Gastrocnemius medialis (tissue), 4 donors: ENCODE data around the gene DEGS2.

Experiments
- POLR2A ChIP-seq, 2 donors: fragments of 450-650 bp; IDR thresholded peaks; one replicate each; pipeline ENCODE4 v1.6.1; 2017; ENCODE audit warnings: antibody characterized with exemption in 2 of 2, mild to moderate bottlenecking in 2 of 2, moderate library complexity in 2 of 2
- TF ChIP-seq, protein P1 (sequence below), 5 experiments: fragments of 450-650 bp in 3 of 5; fragments of 200-600 bp in 2 of 5; sonication (generic) in 2 of 5; IDR thresholded peaks in 4 of 5; conservative IDR thresholded peaks in 1 of 5; 1 replicate in 4 of 5; 2 replicates in 1 of 5; pipeline ENCODE4 v1.5.1; 2016 to 2019; ENCODE audit warnings: antibody characterized with exemption in 5 of 5, mild to moderate bottlenecking in 3 of 5, moderate library complexity in 3 of 5

DNA sequence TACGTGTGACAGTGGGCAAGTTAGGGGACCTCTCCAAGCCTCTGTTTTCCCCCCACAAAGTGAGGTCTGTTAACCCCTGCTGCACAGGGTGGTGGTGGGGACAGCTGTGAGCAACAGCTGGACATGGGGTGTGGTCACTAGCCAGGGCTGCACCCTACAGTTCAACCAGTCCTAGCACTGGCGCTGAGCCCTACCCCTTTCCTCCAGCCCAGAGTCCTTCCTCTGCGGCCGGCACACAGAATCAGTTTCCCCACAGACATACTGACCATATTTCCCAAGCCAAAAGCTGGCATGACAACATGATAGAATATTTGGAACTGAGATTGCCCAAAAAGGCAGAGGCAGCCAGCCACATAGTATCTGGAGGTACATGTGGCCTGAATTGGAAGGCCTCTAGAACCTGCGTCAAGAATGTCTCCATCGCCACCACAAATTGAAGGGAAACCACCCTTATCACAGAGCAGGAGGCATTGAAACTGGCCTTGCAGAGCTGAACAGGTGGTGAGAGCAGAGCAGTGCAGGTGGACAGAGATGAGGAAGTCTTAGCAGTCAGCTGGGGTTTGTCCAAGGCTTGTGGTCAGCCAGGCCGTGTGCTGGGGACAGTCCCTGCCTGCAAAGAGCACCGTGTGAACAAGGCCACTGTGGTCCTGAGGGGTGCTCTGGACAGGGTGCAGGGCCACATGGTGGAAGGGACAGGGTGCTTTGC, 21.2 kb downstream of the DEGS2 start:
- TF ChIP-seq, protein P1, sequence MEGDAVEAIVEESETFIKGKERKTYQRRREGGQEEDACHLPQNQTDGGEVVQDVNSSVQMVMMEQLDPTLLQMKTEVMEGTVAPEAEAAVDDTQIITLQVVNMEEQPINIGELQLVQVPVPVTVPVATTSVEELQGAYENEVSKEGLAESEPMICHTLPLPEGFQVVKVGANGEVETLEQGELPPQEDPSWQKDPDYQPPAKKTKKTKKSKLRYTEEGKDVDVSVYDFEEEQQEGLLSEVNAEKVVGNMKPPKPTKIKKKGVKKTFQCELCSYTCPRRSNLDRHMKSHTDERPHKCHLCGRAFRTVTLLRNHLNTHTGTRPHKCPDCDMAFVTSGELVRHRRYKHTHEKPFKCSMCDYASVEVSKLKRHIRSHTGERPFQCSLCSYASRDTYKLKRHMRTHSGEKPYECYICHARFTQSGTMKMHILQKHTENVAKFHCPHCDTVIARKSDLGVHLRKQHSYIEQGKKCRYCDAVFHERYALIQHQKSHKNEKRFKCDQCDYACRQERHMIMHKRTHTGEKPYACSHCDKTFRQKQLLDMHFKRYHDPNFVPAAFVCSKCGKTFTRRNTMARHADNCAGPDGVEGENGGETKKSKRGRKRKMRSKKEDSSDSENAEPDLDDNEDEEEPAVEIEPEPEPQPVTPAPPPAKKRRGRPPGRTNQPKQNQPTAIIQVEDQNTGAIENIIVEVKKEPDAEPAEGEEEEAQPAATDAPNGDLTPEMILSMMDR (IDR thresholded peaks at IDR 0.05 in 4 of 5, conservative IDR thresholded peaks at IDR 0.05 in 1 of 5): no peak
- no peak for TF ChIP-seq POLR2A (IDR thresholded peaks at IDR 0.05)
